Midbrain (tissue), 1 donor: ENCODE measurements around the gene ME3.

Source experiments
- DNase-seq: peaks from one replicate; lab custom pipeline; 2025; lab: John Stamatoyannopoulos, UW

The ME3 gene

DNA sequence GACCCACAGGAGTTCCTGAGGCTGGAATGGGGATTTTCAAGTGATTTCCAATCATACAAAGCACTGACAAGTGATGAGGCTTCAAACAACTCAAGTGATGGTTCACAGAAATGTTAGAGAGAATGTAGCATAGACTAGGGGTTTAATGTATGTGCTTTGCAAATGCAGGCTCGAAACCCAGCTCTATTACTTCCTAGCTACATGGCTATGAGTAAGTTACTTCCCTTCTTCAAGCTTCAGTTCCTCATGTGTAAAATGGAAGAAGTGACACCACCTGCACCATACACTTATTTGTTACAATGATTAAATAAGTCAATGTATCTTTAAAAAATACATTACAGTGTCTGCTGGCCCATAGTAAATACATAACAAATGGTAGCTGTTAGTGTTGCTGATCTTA, 158.0 kb downstream of the ME3 start:
- DNase-seq: no peak

DNA sequence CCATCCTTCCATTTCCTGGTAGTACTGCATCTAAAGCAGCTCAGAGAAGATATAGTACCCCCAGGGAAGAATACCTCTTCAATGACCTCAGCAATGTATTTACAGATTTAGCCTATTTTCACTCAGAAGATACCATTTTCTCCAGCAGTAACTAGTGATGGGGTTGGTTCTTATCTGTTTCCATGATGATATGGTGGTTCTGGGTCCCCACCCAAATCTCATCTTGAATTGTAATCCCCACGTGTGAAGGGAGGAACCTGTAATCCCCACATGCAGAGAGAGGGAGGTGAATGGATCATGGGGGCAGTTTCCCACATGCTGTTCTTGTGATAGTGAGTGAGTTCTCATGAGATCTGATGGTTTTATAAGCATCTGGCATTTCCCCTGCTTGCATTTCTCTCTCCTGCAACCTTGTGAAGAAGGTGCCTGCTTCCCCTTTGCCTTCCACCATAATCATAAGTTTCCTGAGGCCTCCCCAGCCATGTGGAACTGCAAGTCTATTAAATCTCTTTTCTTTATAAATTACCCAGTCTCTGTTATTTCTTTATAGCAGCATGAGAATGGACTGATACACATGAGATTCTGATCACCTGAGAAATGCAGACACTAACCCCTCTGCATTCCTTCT, 158.6 kb downstream of the ME3 start:
- no peak for DNase-seq

DNA sequence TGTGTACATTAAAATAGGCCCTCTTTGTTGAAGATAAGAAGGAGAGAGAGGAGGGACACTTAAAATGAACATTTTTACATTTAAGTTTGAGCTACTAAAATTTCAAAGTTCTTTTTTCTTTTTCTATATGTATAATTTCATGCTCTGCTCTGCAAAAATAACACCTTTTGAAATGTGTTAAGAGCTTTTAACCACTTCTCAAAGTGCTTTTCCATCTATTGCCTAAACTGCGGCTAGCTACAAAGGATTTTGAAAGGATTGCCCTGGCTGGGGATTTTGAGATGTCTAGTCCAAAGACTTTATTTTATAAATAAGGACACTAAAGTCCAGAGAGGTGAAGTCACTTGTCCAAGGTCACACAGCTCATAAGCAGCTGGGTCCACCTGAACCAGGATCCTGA, 159.3 kb downstream of the ME3 start:
- no peak for DNase-seq

DNA sequence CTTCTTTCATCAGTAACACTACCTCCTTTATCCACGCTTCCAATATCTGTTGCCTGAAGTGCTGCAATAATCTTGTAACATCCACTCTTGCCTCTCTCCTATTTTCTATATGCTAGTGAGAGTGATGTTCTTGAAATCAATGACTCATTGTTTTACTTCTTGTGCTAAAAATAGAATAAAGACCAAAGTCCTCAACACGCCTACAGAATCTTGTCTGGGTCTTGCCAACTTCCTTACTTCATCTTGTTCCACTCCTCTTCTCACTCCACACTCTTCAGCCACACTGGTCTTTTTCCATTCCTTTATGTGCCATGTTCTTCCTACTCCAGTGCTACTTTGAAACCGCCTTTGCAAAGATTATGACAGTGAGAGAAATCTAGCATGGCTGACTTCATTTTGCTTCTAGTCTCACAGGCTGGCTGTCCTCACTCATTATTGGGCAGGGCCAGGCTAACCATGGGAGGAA, 161.3 kb downstream of the ME3 start:
- DNase-seq: no peak

DNA sequence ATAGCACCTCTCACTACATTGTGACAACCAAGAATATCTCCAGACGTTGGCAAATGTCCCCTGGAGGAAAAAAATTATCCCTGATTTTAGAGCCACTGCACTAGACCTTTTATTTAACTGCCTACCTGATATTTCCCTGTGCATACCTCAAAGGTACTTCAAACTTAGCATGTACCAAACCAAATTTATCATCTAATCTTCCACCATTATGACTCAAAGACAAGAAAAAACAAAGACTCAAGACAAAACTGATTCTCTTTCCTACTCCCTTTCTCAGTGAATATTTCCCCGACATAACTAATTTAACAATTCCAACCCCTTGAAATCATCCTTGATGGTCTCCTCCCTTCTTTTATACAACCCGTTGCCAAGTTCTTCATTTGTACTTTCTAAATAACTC, 161.7 kb downstream of the ME3 start:
- no peak for DNase-seq

- DNase-seq: no peak
These were observed 162.3 kb downstream of the ME3 start for GRCh38 chr11:86510097-86510496.

DNA sequence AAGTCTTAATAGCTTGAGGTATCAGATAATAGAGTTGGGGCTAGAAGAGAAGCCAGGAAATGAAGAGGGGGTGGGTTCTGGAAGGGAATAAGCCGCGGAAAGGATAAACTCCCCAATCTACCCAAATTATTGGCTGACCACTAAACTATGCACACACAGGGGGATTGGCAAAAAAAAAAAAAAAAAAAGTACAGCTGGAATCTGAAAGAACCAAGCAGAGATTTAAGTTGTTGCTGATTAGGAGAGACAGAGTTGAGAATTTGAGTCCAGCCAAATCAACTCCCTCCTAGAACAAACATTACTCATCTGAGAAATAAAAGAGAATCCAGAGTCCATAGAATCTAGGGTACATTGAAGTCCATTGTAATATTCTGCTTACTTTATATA, 162.8 kb downstream of the ME3 start:
- DNase-seq: no peak

DNA sequence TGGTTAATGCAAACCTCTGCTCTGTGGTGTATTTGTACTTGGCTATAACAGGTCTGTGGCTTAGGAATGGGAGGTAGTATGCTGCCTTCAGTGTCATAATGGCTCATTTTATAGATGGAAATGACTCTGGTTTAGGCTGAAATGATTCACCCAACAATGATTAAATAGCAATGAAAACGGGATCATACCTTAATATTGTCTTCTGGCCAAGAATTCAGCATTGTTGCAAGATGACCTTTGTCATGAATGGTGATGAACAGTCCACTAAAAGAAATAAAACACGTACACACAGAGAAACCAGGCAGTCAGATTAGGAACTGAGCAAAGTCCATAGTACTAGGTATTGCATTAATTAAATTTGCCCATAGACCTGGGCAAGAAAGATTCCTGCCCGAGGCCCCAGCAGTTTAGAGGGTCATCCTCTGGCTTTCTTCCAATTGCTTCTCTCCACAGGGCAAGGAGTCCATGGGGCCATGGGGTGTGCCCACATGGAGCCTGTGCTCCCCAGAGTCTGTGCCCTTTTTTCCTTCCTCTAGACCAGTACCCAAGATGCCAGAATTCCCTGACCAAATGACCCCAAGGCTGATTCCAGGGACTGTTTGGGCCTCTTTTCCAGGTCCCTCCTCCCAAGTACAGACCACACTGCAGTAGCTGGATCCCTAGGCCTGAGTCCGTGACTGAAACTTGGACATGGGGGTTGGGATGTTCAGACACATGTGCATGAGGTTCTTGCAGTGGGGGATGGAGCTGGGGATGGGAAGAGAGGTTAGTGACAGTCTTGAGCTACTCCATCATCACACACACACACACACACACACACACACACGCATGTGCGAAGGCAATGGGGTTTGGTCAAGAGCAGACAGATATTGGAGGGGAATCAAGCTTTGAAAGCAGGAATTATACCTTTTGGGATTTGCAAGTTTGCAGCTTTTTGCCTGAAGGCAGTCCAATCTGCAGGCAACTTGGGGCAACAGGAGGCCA, 163.5 kb downstream of the ME3 start:
- DNase-seq: no peak

DNA sequence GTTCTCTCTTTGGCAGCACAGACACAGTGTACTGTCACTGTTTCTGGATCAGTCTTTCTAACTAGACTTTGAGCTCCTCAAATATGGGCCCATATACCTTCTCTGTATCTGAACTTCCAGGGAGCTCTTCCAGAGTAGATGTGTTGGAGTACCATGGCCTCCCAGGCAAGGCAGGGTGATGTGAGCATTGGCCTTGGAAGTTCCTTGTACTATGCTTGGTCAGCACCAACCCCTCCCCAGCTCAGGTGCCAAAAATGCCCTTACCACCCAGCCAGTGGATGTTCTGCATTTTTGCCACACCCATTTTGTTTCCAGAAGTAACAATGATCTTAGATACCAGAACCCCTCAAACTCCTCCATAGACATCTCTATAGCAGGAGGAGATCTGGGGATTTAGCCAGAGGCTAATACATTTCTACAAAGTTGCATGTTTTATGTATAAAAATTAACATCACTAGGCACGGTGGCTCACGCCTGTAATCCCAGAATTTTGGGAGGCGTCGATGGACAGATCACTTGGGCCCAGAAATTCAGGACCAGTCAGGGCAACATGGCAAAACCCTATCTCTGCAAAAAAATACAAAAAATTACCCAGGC, 165.1 kb downstream of the ME3 start:
- no peak for DNase-seq

GRCh38 chr11:86506235-86506634, 166.2 kb downstream of the ME3 start:
- no peak for DNase-seq

- no peak for DNase-seq
These were observed 169.3 kb downstream of the ME3 start for GRCh38 chr11:86503131-86503530.

DNA sequence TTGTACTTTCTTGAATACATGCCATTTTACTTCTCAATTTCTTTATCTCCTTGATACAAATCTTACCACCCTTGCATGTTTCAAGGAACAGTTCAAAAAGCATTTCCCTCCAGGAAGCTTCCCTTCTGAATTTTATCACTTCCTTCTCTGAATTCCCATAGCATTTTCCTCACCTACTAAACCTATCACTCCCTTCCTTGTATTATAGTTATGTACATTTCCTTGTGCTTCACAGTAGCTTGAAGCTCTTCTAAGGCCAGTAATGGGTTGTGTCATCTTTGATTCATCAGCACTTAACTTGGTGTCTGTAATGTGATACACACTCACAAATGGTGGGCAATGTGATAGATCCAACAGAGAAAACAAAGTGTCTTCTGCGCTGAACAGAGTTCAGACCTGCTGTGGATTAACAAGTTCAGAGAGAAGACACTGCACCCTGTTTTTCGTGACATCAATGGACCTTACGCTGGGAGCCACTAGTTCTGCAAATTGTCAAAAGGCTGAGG, 170.2 kb downstream of the ME3 start:
- no peak for DNase-seq

DNA sequence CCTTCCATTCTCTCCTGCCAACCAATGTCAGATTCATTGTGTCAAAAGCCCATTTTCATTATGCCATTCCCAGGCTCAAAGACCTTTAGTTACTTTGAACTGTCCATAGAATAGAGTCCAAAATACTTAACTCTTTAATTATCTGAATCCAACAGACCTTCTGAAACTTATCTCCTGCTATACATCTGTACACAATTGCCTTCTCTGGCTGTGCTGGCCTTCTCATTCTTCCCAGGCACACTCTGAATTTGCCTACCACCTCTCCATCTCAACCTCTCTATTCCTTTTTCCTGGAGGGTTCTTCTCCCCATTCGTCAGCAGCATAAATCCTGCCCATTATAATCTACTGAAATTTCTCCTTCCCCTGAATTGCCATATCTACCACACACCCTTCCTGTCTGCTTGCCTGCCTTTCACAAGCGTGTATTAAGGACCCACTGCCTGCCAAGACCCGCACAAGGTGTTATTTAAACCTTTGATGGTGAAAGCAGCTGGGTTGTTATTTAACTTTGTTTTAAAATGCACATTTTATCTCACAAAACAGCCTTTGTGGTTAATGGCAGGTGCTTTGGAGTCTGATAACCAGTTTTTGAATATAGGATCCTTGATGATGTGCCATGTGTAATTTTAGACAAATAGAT, 171.8 kb downstream of the ME3 start:
- DNase-seq: no peak

GRCh38 chr11:86499723-86500129, 172.7 kb downstream of the ME3 start:
- no peak for DNase-seq

- no peak for DNase-seq
These were observed 174.6 kb downstream of the ME3 start for GRCh38 chr11:86497836-86498235.

DNA sequence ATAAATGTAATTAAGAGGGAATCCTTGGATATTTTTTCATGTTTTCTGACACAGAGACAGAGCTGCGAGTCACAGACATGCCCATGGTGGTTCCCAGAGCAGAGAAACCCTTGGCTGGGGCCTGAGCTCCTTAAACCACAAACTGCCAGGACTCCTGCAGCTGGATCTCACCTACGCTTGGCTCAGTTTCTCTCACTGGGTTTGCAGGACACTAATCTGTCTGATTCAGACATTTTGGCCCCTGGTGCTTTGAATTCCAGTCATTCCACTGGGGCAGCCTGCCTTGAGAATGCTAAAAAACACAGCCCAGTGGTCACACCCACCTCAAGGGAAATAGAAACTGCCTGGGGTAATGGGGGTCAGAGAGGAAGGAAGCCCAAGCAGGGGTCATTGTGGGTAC, 175.1 kb downstream of the ME3 start:
- no peak for DNase-seq

- DNase-seq: no peak
These were observed 177.1 kb downstream of the ME3 start for GRCh38 chr11:86495351-86495750.

DNA sequence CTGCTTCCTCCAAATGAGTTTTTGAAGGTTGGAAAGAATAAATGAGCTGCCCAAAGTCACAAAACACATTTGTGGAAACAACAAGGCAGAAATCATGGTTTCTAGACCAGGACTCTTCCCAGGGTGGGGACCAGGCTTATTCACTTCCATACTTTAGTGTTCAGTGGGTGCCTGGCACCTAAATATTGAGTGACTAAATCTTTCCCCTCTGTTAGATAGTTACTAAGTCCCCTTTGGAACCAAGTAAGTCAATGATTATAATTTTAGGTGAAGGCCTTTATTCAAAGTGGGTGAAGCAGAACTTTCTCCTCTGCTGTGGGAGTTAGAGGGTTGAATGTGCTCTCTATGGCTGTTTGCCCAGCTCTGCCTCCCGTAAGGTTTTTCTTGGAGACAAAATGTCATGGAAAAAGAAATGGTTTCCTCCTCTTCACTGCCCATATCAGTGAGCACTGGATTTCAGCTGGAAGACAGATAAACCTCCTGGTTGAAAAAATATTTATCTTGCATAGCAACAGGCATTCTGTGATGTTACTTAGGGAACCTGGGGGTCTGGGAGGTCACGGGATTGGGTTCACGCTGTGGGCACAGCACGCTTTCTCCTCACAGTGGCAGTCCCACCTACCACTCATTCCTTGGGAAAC, 179.9 kb downstream of the ME3 start:
- DNase-seq: no peak

DNA sequence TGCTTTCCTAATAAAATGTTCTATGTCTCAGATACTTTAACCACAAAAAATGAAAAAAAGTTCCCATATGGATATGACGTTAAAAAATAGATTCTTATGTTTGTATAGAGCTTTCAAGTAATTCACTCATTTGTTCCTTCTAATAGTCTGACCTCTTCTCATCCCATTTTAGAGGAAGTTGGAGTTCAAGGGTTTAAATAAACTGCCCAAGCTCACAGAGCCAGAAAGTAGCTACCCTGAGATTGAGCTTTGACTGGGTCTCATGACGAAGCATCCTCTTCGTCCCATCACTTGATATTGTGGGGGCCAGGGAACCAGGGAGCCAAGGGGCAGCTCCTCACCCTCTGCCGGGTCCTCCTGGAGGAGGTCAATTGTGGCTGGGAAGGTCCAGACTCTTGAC, 181.4 kb downstream of the ME3 start:
- no peak for DNase-seq

- DNase-seq: no peak
These were observed 181.8 kb downstream of the ME3 start for GRCh38 chr11:86490582-86490981.

DNA sequence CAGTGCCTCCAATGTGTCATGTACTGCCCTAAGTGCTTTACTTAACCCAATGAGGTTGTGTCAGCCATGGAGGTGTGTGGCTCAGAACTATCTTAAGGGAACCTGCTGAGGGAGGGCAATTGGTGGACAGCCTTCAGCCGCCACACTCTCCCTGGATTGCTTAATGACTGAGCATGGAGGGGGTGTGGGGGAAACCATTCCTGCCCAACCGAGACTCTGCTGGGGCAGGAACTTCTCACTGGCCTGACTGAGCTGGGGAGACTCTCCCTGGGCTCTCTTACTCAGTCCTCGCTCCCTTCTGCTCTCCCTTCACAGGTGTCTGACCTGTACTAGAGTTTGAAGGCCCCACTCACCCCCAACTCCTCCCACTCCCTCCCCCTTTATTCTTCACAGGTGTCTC, 183.0 kb downstream of the ME3 start:
- no peak for DNase-seq

- no peak for DNase-seq
These were observed 183.9 kb downstream of the ME3 start for GRCh38 chr11:86488553-86488952.
